D721Med (cell line): ENCODE data around the gene FKBP14.
"Not testable (repeated sequence)": the region's sequence is repeated elsewhere in the genome, so short reads cannot be mapped to it uniquely, and the experiment has no call there.

Experiments
- DNase-seq: peaks from one replicate; pipeline ENCODE4 v3.0.0; 2011; ENCODE audit warnings: low spot score; ENCODE audit not compliant: insufficient read length
- FAIRE-seq: peaks from 2 replicates; lab custom pipeline; 2011; peaks lifted over from hg19 to GRCh38; lab: Jason Lieb, UNC
- TF ChIP-seq, protein P1 (sequence below): IDR thresholded peaks from 2 replicates; pipeline ENCODE4 v1.5.1; 2012; ENCODE audit warnings: mild to moderate bottlenecking, control low read depth; ENCODE audit not compliant: insufficient read depth; ENCODE audit errors: missing control alignments

FKBP14 gene

DNA sequence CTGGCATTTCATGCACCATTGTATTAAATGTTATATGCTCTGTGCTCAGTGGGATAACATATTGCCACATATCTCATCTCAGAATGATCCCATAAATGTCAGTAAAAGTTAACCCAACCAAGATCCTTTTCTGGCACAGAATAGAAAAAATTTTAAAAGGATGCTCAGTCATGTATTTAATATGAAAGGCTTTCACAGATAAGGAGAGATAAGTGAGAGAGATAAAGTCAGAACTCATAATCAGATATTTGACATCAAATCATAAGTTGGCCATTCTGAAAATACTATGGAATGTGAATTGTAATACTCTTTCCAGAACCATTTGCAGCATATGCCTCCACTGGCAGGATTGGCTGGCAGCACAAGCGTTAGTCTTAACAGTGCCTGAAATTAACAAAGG lies 40.2 kb upstream of the FKBP14 start:
- TF ChIP-seq, protein P1, sequence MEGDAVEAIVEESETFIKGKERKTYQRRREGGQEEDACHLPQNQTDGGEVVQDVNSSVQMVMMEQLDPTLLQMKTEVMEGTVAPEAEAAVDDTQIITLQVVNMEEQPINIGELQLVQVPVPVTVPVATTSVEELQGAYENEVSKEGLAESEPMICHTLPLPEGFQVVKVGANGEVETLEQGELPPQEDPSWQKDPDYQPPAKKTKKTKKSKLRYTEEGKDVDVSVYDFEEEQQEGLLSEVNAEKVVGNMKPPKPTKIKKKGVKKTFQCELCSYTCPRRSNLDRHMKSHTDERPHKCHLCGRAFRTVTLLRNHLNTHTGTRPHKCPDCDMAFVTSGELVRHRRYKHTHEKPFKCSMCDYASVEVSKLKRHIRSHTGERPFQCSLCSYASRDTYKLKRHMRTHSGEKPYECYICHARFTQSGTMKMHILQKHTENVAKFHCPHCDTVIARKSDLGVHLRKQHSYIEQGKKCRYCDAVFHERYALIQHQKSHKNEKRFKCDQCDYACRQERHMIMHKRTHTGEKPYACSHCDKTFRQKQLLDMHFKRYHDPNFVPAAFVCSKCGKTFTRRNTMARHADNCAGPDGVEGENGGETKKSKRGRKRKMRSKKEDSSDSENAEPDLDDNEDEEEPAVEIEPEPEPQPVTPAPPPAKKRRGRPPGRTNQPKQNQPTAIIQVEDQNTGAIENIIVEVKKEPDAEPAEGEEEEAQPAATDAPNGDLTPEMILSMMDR, result no peak
- DNase-seq, result no peak
- FAIRE-seq, result no peak

DNA sequence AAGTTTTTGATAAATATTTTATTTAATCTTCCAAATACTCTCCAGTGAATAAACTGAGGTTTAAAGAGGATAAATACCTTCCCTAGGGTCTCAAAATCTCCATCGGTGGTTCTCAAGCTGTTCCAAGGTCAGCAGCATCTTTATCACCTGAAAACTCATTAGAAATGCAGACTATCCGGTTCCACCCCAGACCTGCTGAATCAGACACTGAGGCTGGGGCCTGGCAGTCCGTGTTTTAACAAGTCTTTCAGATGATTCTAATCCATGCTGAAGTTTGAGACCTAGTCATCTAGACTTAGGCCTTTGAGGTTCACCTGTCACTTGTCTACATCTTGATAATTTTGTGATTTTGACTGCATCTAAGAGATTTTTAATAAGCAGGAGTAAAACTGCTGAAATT lies 39.2 kb upstream of the FKBP14 start:
- DNase-seq, result no peak
- no peak for FAIRE-seq
- TF ChIP-seq, protein P1, result no peak

DNA sequence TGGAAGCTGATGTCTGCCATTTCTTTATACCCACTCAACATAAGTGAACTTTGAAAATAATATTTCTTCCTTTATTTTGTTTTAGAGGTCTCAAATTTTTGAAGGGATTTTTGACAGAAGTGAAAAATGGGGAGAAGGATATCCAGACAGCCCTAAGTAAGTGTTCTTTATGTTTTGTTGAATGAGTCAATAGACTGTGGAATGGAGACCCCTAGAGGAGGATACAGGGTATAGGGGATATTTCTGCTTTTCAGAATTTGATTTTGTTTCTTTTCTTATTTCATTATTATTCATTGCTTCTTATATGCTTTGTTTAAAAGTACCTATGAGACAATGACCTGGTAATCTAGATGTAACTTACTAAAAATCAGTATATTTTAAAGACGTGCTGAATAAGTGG lies 36.1 kb upstream of the FKBP14 start:
- FAIRE-seq, result no peak
- DNase-seq, result no peak

DNA sequence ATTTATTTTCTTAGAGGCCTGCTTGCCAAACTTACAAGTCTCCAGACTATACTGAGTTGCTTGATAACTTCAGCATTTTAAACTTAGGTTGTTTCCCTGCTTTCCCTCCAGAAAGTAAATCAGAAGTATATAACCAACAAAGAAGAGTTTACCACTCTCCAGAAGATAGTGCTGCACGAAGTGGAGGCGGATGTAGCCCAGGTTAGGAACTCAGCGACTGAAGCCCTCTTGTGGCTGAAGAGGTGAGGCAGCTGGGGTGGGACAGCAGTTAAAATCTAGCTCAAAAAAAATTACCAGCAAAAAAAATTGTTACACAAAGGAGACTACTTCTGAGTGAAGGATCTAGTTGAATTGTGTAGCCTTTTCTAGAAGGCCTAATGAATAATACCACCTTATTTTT lies 35.3 kb upstream of the FKBP14 start:
- TF ChIP-seq, protein P1, result peak; percentile 29
- not testable (repeated sequence) for FAIRE-seq, DNase-seq

More for the DNA sequence above, 36.1 kb upstream of the FKBP14 start:
- TF ChIP-seq, protein P1, result peak; percentile 67

DNA sequence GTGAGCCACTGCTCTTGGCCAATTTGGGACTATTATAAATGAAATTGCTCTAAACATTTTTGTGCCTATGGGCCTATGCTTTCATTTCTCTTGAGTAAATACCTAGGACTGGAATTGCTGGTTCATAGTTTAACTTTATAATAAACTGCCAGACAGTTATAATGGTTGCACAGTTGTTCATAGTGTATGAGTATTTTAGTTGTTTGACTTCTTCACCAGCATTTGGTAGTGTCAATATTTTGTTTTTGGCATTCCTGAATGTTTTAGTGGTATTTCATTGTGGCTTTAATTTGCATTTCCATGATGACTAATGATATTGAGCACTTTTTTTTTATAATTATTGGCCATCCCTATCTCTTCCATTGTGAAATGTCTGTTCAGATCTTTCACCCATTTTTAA lies 31.2 kb upstream of the FKBP14 start:
- FAIRE-seq (no peak), DNase-seq (no peak)
- TF ChIP-seq, protein P1, result no peak

DNA sequence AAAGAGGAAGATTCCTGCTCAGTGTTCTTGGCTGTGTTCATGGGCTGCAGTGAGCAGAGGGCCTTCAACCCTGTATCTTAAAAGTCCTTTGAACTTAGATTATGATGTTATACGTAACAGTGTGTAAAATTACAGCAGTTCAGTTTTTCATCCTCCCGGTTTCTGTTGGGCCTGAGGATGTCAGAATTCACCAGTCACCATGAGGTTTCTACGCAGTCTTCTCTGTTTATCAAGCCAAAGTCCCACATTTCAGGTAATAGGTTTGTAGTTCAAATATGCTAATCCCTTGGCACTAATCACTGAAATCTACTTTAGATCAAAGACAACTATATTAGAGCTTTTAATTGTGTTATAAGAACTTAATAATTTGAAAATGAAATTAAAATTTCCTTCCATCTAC lies 26.6 kb upstream of the FKBP14 start:
- DNase-seq (no peak), FAIRE-seq (no peak)
- TF ChIP-seq, protein P1, result no peak

DNA sequence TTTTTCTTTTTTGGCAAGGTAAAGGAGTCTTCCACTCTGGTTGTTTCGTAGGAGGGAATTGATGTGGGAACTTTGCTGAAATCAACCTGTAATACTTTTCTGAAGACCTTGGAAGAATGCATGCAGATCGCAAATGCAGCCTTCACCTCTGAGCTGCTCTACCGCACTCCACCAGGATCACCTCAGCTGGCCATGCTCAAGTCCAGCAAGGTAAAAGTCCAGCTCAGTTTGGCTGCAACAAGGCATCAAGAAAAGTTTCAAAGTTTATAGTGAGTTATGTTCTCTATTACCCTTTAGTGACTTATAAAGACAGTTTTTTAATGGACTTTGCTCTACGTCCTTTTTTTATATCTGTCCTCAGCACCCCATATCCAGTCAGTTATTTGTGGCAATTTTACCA lies 22.7 kb upstream of the FKBP14 start:
- no peak for DNase-seq
- TF ChIP-seq, protein P1, result no peak
- FAIRE-seq, result no peak
